Muscle of leg (tissue), 11 donors: Measurements from ENCODE around the gene ZSCAN20. TPM values are rescaled to one million over a fixed set of nuclear protein-coding genes. Genes with fewer than 3 reads are reported as not detected.

Experiments used
- DNase-seq: peaks from one replicate; pipeline ENCODE4 v3.0.0; 2013
- H3K27ac ChIP-seq: one replicate; pipeline ENCODE4 v1.5.1; 2013; ENCODE audit warnings: mild to moderate bottlenecking, low read length, control low read depth
- H3K27me3 ChIP-seq: one replicate; pipeline ENCODE4 v1.6.1; 2013; ENCODE audit warnings: low read length; ENCODE audit not compliant: control insufficient read depth, insufficient read depth
- H3K36me3 ChIP-seq: one replicate; pipeline ENCODE4 v1.6.1; 2013; ENCODE audit warnings: low read length; ENCODE audit not compliant: control insufficient read depth, insufficient read depth
- H3K4me1 ChIP-seq: one replicate; pipeline ENCODE4 v1.6.1; 2013; ENCODE audit warnings: low read length; ENCODE audit not compliant: control insufficient read depth, insufficient read depth
- H3K4me3 ChIP-seq: one replicate; pipeline ENCODE4 v1.5.1; 2013; ENCODE audit warnings: low read length, control low read depth
- H3K9me3 ChIP-seq: replicated peaks from 2 replicates; pipeline ENCODE4 v1.6.1; 2013; ENCODE audit warnings: low read depth, low read length; ENCODE audit not compliant: control insufficient read depth
- WGBS: methylation state at CpG from one replicate; pipeline ENCODE4 v1.1.5; 2013; ENCODE audit warnings: missing lambda C conversion rate; ENCODE audit not compliant: insufficient coverage; 5-methylcytosine and 5-hydroxymethylcytosine counted together
- polyA plus RNA-seq, 8 donors: library from polyadenylated mRNA; unstranded; fragments of 120-200 nt; gene quantifications; one replicate each; pipeline versions ENCODE4 v1.2.1 to v1.2.3, GENCODE V29; 2013; ENCODE audit warnings: inconsistent platforms in 1 of 8, low replicate concordance in 1 of 8; ENCODE audit not compliant: insufficient read length in 8 of 8, insufficient read depth in 1 of 8
- total RNA-seq: library from RNA; stranded (reverse); fragments of 120-200 nt; gene quantifications from one replicate; pipeline ENCODE4 v1.2.4, GENCODE V29; 2013

The ZSCAN20 gene
- total and polyA plus RNA-seq, 9 donors: 1.5 to 5.9 (median 2.7) TPM

DNA sequence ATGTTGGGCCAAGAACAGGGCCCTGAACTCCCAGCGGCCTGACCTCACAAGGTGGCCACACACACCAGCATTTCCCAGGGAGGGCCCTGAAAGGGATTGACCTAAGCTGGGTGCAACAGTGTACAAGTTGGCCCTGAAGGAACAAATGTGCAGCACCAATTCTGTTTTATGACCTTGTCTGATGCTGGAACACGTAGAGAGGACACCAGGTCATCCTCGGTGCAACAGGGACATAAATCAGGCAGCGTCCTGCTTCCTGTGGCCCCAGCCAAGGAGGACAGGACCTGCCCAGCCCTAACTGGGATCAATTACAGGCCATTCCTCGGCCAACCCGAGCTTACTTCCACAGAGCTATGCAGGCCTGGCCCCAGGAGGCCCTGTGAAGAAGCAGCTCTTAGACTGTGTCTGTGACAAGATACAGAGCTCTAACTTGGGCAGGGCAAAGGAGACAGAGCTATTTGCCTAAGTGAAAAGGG is 28.7 kb upstream of the ZSCAN20 start:
- H3K27me3 ChIP-seq: no peaks in the 10 kb centered on the region
- 17% methylated on average over 6 of the region's 6 CpGs for WGBS
- H3K9me3 ChIP-seq: no peaks in the 10 kb centered on the region
- no peaks in the 10 kb centered on the region for H3K36me3 ChIP-seq
- peak overlapping the region; percentile 31 for H3K27ac ChIP-seq
- peak; percentile 79 for DNase-seq
- no peak overlapping the region for H3K4me3 ChIP-seq
- H3K4me1 ChIP-seq: peaks cover 18% of the 10 kb centered on the region

DNA sequence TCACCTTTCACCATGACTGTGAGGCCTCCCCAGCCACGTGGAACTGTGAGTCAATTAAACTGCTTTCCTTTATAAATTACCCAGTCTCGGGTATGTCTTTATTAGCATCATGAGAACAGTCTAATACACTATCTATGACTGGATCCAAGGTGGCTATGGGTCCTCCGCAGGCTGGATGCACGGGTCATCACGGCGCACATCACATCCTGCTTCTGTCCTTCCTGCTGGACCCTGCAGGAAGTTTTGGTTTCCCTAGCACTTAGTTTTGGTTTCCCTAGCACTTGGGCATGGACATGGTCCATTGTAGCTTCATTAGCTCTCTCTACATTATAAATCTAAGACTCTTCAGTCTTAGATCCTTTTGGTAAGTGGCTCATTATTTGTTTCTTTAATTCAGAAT is 27.3 kb upstream of the ZSCAN20 start:
- peaks cover 18% of the 10 kb centered on the region for H3K4me1 ChIP-seq
- 79% methylated on average over 5 of the region's 6 CpGs for WGBS
- DNase-seq: no peak

DNA sequence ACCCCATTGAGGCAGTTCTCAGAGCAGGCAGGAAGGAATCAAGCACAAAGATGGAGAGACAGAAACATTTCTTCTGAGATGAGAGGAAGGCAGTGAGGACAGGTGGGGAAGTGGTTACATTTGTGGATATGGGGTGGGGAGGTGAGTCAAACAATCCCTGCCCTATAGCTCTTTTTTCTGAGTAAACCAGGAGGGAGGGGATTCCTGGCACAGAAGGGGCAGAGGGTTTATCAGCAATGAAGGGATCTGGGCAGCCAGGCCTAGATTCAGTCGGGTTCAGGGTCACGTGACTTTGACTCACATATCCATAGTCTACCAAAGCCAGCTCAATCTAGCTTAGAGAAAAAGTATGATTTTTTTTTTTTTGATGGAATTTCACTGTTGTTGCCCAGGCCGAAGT is 25.9 kb upstream of the ZSCAN20 start:
- Histone ChIP-seq H3K27me3 (no peaks in the 10 kb centered on the region), H3K9me3 (no peaks in the 10 kb centered on the region), H3K4me3 (no peak overlapping the region), H3K4me1 (peaks cover 18% of the 10 kb centered on the region), H3K27ac (no peak overlapping the region), H3K36me3 (no peaks in the 10 kb centered on the region)
- no CpG with 5 or more reads among the region's 3 CpGs for WGBS
- no peak for DNase-seq

More for the DNA sequence above, 27.3 kb upstream of the ZSCAN20 start:
- Histone ChIP-seq H3K4me3 (no peak overlapping the region), H3K27ac (no peak overlapping the region), H3K9me3 (no peaks in the 10 kb centered on the region), H3K36me3 (no peaks in the 10 kb centered on the region), H3K27me3 (no peaks in the 10 kb centered on the region)

DNA sequence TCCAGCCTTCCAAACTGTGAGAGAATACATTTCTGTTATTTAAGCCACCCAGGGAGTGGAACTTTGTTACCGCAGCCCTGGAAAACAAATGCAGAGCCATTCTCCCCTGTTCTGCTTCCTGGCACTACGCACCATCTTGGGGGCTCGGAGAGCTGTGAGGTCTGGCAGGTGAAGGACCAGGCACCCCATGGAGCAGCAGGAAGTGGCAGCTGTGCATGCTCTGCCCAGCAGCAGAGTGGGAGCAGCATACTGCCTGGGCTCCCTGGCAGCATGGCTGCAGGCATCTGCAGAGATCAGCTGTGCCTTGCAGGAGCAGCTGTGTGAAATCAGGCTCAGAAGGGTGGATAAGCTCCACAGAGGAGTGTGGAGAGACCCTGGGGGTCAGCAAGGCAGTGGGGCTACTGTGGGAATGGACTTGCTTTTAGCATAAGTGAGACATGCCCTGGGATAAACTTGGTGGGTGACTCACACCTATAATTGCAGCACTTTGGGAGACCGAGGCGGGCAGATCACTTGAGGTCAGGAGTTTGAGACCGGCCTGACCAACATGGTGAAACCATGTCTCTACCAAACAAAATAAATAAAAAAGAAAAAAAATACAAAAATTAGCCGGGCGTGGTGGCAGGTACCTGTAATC is 17.7 kb upstream of the ZSCAN20 start:
- 94% methylated on average over 3 of the region's 8 CpGs for WGBS
- Histone ChIP-seq H3K27me3 (no peaks in the 10 kb centered on the region), H3K36me3 (no peaks in the 10 kb centered on the region), H3K9me3 (peaks cover 3% of the 10 kb centered on the region), H3K4me3 (no peak overlapping the region), H3K4me1 (peaks cover 12% of the 10 kb centered on the region), H3K27ac (no peak overlapping the region)
- no peak for DNase-seq

DNA sequence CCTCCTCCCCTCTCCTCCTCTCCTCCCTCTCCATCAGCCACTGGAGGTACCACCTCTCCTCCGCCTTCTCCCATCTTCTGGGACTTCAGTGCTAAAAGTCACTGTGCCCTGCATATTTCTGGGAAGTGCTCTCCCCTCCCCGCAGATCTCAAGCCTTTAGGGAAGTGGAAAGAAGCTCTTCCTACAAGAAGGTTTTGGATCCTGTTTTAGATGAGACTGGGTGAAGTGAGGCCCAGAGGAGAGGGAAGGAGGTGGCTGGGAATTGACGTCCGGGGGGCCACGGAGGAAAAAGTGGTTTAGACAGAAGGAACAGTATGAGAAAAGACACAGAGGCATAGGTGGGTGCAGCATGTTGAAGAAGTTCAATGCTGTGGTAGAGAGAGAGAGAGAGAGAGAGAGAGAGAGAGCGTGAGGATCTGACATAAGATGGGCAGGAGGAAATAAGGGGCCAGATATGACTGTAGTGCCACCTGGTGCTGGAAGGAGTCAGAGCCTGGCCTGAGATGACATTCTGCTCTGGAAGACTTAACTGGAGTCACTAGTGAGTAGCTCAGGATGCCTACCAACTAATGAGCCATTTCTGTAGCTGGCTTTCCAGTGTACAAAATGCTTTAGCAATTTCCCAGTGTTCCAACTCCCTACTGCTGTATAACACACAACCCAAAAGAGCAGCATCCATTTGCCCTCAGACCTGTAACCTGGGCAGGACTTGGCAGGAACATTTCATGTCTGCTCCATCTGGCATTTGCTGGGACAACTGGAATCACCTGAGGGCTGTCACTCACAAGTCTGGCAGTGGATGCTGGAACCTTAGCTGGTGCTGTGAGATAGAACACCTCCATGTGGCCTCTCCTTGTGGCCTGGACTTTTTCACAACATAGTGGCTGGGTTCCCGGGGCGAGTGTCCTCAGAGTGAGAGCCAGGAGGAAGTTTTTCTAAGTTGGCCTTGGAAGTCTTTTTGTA is 16.6 kb upstream of the ZSCAN20 start:
- peaks cover 3% of the 10 kb centered on the region for H3K9me3 ChIP-seq
- peak; percentile 79 for DNase-seq
- no peaks in the 10 kb centered on the region for H3K27me3 ChIP-seq
- WGBS: 27% methylated on average over 4 of the region's 8 CpGs
- no peak overlapping the region for H3K4me3 ChIP-seq
- no peak overlapping the region for H3K27ac ChIP-seq
- peaks cover 21% of the 10 kb centered on the region for H3K4me1 ChIP-seq
- H3K36me3 ChIP-seq: no peaks in the 10 kb centered on the region

DNA sequence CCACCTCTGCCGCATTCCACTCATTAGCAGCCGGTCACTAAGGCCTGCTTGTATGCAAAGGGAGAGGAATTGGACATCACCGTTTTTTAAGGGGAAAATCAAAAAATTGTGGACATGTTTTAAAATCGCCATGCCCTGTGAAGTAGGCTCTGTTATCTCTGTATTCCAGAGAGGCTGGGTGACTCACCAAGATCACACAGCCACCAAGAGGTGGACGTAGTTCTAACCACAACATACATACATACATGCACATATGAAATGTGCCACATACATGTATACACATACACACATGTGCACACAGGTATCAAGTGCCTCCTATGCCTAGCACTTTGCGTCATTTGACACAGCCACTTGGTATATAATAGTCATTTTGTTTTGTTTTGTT is 16.0 kb upstream of the ZSCAN20 start:
- Histone ChIP-seq H3K4me3 (no peak overlapping the region), H3K9me3 (peaks cover 3% of the 10 kb centered on the region), H3K27me3 (no peaks in the 10 kb centered on the region), H3K4me1 (peaks cover 24% of the 10 kb centered on the region), H3K36me3 (no peaks in the 10 kb centered on the region), H3K27ac (no peak overlapping the region)
- 100% methylated on average over 1 of the region's 6 CpGs for WGBS
- DNase-seq: no peak

DNA sequence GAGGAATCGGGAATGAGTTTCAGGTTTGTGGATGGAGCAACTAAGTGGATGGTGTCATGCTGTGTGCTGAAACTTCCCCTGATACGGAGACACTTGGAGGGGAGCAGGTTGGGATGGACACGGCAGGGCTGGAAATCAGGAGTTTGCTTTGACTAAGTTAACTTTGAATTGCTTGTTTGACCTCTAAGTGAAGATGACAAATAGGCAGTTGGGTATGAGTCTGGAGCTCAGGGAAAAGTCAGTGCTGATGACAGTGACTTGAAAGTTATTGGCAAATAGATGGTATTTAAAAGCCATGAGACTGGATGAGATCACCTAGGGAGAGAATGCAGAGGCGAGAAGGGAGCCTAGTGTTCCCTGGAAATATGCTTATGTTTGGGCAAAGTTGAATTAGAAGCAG is 12.8 kb upstream of the ZSCAN20 start:
- whole genome bisulfite sequencing: 71% methylated on average over 4 of the region's 4 CpGs
- no peaks in the 10 kb centered on the region for H3K27me3 ChIP-seq
- H3K9me3 ChIP-seq: no peaks in the 10 kb centered on the region
- no peaks in the 10 kb centered on the region for H3K36me3 ChIP-seq
- H3K4me1 ChIP-seq: peaks cover 25% of the 10 kb centered on the region
- H3K4me3 ChIP-seq: no peak overlapping the region
- DNase-seq: no peak
- H3K27ac ChIP-seq: no peak overlapping the region

DNA sequence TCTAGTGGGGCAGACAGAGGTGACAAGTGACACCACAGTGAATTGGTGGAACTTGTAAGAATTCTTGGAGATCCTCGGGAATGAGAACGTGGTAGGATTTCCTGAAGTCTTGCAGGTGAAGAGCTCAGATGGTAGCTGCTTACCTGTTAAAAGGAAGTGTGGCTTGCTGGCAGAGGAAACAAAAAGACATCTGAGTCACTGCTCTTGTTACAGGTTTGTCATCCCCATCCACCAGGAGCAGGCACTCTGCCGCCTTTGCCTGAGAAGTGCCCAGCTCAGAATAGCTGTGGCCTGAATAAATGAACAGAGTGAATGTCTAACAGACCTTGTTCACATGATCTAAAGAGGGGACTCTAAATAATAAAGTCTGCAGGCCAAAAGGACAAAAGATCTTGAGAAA is 12.3 kb upstream of the ZSCAN20 start:
- Histone ChIP-seq H3K9me3 (no peaks in the 10 kb centered on the region), H3K27ac (no peak overlapping the region), H3K4me1 (peaks cover 24% of the 10 kb centered on the region), H3K36me3 (no peaks in the 10 kb centered on the region), H3K4me3 (no peak overlapping the region), H3K27me3 (no peaks in the 10 kb centered on the region)
- no peak for DNase-seq
- WGBS: 73% methylated on average over 3 of the region's 3 CpGs

DNA sequence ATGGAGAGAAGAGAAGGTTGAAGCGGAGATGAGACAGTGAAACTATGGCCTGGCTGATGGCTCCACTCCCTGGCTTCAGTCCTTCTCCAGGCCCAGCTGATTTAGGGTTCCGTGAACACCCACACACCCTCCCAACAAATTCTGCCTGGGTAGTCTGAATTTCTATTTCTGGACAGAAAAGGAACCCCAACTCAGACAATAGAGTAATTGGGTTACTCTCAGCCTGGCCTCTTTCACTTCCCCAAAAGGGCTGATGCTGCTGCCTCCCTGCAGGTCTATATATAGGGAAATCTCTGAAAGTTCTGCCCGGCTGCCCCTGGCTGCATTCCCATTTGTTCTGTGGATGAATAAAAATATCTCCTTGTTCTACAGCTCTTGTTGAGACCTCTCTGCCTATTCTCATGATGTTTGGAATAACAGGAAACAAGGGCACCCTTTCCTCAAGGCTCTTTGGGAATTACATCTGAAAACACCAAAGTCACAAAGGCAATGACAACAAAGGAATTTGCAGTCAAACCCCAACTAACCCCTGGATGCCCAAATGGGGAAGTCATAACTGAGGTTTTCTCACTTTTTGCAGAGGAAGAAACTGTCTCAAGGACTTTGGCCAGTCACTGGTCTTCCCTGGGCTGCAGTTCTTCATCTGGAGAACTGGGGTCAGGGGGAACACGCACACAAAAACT is 11.4 kb upstream of the ZSCAN20 start:
- Histone ChIP-seq H3K4me1 (peaks cover 22% of the 10 kb centered on the region), H3K36me3 (no peaks in the 10 kb centered on the region), H3K9me3 (no peaks in the 10 kb centered on the region), H3K27me3 (no peaks in the 10 kb centered on the region), H3K27ac (peak overlapping the region; percentile 66), H3K4me3 (no peak overlapping the region)
- DNase-seq: peak; percentile 73
- WGBS: 75% methylated on average over 1 of the region's 4 CpGs
